Measurements from ENCODE around the gene C1orf198.

C1orf198 gene

DNA sequence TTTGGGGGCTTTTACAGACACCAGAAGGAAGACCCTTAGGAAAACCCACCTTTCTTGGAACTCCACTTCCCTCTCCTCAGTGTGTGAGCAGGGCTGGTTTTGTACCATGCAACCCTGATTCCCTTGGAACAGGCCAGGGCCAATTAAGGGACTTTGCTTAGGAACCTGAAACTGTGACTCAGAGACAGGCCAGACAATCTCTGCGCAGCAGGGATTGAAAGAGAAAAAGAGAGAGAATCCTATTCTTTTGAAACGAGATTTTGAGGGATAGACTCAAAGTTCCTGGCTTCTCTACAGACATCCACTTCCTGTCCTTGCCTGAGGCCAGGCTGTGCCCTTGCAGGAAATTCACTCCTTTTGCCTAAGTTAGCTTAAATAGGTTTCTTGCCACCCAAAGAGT, 23.1 kb upstream of the C1orf198 start:
- no peak for DNase-seq

DNA sequence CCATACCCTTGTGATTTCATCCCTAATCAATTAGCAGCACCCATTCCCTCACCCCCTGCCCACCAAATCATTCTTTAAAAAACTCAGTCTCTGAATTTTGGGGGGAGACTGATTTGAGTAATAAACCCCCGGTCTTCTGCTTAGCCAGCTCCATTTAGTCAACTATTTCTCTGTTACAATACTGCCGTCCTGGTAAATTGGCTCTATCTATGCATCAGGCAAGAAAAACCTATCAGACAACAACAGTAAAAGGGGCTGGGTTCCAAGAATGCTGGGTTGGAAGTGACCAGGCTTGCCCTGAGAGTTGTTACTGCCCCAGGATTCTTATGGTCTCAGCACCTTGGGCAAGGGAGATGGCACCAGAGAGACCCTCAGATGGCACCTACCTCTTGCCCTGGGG, 16.3 kb upstream of the C1orf198 start:
- DNase-seq: no peak

DNA sequence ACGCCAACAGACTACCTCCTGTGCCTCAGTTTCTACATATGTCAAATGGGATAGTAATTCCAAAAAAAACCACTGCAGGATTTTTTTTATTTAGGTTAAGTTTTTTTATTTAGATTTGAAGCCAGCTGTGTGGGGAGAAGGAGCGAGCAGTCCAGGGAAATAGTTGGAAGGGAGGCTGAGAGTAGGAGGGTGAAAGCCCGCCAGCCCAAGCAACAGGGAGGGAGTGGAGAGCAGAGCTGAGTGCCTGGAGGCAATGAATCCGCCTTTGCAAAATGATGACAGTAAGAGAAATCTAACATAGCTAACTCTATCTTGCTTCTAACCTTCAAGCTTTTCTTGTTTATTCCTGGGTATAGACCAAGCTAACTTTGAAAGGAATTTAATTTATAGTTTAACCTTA, 15.6 kb upstream of the C1orf198 start:
- no peak for DNase-seq

DNA sequence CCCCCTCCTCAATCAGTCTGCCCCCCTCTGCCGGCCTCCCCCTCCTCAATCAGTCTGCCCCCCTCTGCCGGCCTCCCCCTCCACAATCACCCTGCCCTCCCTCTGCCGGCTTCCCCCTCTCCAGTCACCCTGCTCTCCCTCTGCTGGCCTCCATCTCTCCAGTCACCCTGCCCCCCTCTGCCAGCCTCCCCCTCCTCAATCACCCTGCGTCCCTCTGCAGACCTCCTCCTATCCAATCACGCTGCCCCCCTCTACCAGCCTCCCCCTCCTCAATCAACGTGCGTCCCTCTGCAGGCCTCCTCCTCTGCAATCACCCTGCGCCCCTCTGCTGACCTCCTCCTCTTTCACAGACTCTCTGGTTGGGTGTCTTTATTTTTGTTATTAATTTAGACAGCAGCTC, 11.5 kb upstream of the C1orf198 start:
- DNase-seq: no peak

DNA sequence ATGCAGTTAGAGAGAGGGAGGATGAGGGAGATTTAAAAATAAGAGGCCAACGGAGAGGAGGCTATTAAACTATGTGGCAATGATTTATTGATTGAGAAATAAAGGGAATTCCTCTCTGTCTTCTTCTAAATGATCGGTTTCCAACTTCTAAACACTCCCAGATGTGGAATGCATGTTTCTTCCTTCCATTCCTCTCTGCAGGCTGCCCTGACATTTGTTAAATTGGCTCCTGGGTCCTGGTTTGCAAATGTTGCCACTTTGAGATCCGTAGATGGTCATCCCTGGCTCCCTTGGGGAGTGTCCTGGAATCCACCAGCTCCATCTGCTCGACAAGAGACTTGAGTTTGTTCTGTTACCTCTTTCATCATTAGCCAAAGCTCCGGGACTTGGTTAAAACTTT, 10.3 kb upstream of the C1orf198 start:
- no peak for DNase-seq

DNA sequence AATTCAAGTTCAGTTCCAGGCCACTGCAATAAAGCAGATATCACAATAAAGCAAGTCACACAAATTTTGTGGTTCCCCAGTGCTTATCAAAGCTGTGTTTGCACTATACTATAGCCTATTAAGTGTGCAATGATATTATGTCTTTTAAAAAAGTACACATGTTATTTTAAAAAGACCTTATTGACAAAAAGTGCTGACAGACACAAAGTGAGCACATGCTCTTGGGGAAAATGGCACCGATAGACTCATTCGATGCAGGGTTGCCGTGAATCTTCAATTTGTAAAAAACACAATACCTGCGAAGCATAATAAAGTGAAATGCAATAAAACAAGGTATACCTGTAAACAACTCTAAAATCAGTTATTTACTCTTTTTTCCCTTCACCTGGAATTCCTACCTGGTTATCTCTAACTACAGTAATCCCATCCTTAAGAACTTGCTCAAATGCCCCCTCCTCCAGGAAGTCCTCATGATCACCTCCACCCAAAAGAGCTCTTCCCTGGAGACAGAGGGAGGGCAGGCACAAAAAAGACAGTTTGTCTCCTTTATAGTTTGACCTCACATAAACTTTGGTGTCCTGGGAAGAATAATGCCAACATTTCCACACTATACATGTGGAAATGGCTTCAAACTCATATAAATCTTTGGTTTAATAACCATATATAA, 9.7 kb upstream of the C1orf198 start:
- DNase-seq: no peak

DNA sequence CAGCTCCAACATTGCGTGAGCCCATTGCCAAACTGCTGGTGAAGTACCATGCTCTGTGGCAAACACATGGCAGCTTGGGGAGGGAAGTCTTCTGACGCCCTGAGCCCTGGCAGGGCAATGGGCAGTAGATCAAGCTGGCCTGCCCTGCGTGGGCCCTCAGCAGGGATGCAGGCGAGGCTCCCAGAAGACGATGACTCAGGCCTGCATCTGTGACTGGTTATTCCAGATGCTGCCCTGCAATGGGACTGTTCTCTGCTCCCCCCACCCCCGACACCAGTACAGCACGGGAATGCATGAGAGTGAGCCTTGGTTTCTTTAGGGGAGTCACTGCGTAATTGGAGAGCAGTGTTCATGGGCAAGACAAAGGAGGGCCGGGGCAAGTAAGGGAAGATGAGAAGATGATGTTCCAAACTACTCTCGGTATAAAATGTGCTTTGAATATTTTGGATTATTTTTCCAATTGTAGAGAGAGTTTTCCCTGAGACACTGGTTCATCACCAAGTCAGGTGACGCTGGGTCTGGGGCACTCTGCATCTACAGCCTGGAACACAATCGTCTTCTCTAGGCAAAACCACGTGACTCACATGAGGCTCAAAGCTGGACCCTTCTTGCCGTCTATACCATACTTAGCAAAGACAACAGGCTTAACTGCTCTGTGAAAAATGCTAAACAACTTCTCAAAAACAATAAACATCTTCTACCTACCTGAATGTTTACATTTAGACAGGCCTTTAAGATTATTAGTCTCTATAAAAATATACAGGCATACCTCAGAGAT, 9.0 kb upstream of the C1orf198 start:
- DNase-seq: no peak

DNA sequence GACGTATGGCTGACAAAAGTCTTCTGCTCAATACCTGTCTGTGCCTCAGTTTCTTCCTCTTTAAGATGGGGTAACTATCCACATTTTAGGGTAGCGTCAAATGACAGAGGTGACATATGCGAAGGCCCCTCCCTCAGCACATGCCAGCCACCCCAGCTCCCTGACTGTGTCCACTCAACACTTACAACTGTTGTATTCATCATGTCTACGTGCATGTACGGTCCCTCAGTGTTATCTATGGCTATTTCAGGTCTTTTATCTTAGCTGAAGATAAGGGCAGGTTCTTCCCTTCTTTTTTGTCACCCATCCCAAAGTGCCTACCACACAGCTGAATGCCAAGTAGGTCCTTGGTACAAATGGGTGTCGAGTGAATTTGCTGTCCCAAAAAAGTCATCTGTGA, 8.3 kb upstream of the C1orf198 start:
- no peak for DNase-seq

DNA sequence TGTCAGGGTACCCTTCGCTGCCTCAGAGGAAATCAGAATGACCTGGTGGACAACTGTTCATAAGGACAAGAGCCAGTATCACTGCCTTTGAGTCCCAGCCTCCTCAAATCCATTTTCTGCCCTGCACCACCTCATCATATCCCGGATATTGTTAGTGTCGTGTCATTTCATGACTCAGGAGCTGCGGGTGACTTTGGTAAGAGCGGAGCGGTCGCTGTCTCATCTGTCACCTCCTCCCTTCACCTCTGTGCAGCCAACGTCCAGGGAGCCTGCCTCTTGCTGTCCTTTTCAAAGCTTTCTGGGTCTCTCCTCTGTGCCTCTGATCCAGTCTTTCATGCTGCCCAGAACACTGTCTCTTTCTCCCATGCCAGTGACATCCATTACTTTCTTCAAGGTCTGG, 7.0 kb upstream of the C1orf198 start:
- no peak for DNase-seq

DNA sequence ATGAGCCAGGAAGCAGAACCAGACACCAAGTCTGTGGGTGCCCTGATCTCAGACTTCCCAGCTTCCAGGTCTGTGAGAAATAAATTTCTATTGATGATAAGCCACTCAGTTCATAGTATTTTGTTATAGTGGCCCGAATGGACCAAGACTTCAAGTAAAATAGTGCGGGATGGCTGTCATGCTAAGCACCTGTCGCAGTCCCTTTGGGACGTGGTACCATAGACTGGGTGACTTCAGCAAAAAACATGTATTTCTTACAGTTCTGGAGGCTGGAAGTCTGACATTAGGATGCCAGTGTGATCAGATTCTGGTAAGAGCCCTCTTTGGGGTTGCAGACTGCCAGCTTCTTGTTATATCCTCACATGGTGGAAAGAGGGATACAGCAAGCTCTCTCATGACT, 2.6 kb upstream of the C1orf198 start:
- DNase-seq: no peak

DNA sequence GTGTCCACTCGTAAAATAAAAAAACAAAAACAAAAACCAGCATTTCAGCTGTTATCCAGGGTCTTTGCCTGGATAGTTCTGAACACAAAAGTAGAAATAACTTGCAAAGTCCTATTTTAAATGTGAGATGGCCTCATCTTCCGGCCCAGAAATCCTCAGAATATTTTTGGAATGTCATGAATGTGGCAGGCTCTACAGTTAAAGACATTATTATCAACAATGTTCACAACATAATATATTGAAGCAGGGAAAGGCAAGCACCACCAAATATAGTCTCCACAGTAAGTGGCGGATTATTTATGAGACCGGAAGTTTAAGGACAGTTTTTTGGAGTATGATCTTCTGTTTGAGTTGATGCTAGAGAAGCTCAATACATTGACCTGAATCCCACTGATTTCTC, 1.2 kb upstream of the C1orf198 start:
- DNase-seq: no peak

DNA sequence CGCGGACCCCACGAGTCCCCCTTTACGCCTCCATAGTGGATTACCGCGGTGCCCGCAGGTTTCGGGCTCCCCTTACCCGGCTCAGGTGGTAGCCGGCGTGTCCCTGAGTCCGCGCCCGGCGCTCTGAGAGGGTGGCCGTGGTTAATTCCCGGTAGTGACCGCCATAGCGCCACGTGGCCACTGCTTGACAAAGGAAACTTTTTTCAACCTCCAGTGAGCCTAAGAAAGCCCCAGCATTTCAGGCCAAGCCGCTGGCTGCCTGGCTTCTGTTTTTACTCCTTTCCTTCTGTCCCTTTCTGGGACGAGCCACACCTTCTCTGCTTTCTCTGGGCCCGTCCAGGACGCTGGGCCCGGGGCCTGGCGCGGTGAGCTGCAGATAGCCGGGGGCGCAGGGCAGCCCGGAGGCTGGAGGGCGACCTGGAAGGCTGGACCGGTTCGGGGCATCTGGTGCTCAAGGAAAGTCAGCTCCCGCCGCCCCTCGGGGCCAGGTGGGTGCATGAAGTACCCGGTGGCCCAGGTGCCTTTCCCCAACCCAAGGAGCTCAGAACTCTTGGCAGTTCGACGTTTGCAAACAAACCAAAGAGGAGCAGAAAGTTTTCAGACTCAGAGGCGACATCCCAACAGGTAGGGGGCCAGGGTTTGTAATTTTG, 540 bp upstream of the C1orf198 start:
- DNase-seq: no peak

DNA sequence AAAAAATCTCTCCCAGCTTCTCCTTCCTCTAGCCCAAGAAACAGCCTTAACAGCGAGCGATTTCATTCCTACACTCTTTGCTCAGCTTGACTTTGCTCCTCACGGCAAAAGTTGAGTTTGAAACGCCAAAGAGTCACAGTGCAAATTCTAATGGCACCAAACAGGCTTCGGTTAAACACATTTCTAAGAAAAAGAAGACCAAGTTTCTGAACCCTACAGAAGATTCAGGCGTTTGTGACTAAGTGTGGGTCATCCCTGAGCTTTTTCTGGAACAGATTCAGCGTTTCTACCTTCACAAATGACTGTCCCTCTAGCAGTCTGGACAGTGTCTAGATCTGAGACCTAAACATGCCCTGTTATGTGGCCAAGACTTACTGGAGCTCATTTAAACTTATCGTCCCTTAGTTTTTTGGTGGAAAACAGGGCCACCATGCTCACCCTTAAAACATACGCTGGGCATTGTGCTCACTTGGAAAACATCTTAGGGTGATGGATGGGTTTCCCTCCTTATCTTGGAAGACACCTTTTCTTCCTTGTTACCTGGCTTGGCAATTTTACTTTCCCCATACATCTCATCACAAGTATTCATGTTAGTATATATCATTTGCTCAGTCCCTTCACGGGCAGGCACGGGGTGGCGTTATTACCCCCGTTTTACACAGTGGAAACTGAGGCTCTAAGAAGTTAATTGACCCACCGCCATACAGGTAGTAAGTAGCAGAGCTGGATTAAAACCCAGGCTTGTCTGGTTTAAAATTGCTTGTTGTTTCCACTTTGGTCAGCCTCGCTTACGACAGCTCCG, 1.0 kb downstream of the C1orf198 start:
- DNase-seq: no peak

DNA sequence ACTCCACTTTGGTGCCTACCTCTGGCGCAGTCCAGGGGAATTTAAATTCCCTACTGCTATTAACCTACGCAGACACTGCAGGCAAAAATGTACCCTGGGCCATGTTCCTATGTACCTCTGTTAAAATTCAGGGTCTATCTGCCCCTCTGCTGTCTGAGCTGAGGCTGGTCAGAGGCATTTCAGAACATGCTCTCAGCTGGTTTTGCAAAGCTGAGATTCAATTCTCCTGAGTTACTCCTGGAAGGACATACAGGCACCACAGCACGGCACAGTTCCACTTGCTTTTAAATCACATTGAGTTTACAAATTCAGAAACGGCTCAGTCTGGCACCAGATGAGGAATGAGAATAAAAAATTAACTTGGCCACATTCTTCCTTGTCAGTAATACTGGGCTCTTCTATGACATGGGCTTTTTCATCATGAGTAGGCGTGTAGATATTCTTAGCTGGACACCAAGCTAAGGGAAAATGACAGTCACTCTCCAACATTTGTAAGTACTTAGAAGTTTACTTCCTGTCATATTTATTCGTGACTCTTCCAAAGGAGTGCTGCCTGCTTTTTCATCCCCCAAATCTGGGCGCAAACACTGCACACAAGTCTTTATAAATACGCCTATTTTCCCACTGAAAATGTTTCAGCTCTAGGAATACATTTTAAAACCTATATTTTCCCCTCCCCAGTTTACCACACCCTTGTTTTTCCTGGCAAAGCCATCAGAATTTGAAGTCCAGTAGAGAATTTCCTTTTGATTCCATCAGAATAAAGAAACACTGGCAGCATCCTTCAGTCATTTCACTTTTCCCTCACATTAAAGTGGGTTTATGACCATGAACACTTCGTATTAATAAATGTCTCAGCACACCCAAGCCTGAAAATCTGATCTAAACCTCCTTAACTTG, 1.9 kb downstream of the C1orf198 start:
- no peak for DNase-seq

DNA sequence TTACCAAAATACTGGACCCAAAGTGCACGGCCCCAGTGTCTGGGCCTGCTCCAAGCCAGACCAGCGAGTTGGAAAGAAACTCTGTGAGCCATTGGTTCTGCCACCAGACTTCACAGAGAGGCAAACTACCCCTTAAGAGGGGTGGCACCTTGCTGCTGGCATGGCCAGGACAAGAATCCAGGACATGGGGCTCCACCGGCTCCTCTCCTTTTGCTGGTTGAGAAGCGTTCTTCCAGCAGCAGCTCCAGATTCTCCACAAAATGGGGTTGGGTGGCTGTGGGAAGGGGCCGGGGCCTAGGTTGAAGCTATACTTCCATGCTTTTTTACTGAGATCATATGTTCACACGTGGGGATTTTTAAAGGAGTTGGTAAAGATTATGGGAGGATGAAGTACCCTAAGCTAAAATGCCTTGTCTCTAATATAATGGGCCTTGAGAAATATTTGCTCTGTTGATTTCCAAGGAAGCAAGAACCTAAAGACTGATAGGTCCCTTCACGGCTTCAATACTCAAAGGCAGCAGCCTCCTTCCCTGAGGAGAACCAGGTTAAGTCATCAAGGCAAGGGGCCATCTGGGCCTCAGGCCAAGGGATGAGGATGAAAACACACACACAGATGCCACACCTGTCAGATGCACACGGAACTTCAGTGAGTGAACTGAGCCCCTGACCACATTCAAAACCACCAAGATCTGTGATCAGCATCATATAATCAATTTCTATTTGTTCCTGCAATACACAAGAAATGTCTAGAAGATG, 3.1 kb downstream of the C1orf198 start:
- peak; percentile 31 for DNase-seq

DNA sequence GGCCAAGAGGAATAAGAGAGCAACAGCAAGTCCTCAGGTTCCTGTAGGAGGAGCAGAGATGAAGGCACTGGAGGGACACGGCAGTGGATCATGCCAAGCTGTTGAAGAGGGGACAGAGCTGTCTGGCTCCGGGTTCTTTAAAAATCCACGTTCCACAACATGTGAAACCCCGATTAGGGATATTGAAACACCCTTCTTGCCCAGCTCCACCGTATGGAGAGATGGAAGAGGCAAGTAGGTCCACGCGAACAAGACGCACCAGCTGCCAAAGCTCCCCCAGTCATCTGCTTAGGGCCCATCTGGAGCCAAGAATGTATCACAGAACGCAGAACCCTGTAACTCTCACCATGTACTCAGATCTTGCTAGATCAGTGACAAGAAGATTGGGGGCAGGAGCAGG, 3.9 kb downstream of the C1orf198 start:
- DNase-seq: no peak

DNA sequence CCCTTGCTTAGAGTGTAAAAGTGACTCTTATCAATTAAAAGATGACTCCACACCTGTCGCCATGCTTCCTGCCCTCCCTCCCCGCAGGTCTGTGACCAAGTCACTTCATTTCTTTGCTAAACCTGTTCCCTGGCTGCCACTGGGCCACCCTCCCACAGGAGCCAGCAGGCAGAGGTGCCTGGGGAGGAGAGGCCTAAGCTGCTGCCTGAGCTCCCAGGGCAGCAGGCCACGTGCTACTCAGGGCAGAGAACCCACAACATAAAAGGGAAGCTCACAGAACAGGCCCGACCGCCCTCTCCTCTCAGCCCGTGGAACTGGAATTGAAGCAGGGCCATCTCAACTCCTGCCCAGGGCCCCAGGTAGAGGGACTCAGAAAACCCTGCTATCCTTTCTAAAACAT, 4.9 kb downstream of the C1orf198 start:
- no peak for DNase-seq

DNA sequence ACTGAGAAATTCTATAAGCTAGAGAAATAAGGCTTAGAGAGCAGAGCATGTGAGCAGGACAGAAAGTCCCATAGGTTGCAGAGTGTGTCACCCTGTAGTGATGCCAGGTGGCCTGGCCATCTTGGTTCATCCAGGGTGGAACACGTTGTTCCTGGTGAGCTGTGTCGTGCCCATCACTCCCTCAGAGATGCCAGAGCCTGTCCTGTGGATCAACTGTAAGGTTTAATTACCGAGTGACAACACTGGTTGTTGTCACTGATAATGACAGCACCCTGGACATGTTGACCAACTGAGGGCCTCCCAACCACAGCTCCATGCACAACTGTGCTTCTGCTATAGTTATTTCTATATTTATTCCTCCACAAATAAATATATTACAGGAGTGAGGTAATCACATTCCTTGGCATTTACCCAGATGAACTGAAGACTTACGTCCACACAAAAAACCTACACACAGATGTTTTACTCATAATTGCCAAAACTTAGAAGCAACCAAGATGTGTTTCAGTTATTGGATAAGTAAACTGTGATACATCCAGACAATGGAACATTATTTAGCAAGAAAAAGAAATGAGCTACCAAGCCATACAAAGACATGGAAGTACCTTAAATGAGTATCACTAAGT, 6.2 kb downstream of the C1orf198 start:
- no peak for DNase-seq

DNA sequence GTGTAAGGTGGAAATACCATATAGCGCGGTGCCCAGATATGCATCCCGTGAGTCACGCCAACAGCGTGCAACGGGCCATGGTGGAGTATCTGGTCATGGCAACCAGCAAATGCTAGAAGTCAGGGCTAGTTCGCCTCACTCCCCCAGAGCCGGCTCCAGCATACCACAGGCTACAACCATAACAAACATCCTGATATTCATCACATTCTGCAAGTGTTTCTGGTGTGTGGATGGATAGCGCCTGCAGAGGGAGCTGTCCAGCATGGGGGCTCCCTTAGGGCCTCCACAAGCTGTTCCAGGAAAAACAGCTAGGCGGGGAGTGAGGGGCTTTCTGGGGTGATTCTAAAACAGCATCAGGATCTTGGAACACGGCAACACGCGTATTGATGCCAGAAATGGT, 6.8 kb downstream of the C1orf198 start:
- DNase-seq: no peak

DNA sequence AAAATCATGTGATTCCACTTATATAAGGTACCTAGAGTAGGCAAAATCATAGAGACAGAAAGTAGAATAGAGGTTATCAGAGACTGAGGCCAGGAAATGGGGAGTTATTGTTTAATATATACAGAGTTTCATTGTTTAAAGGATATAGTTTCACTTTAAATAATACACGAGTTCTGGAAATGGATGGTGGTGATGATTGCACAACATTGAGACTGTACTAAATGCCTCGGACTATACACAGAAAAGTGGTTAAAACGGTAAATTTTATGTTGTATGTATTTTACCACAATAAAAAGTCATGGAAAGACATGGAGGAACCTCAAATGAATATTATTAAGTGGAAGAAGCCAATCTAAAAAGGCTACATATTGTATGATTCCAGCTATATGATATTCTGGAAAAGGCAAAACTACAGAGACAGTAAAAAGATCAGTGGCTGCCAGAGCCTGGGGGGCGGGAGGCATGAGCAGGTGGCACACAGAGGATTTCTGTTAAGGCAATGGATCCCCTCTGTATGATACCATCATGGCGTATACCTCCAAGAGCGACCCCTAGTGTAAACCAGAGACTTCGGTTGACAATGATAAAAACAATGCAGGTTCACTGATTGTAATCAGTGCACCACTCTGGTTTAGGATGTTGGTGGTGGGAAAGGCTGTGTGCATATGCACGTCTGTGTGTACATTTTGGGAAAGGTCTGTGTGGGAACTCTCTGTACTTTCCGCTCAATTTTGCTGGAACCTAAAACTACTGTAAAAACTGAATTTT, 7.5 kb downstream of the C1orf198 start:
- no peak for DNase-seq
